GM12878 (cell line): ENCODE data around the gene HS6ST1. TPM values are rescaled to one million over a fixed set of nuclear protein-coding genes. Genes with fewer than 3 reads are reported as not detected.
A peak's percentile ranks its signal among the peaks of the same experiment; 100 is the strongest.

Experiments
- CBX5 ChIP-seq: sonication (generic); IDR thresholded peaks from 2 replicates; pipeline ENCODE4 v1.6.1; 2016; ENCODE audit warnings: low read depth, moderate library complexity, mild to moderate bottlenecking, inconsistent platforms
- CREM ChIP-seq: IDR thresholded peaks from 2 replicates; pipeline ENCODE4 v1.6.1; 2014; ENCODE audit warnings: antibody characterized with exemption, low read depth
- FOXK2 ChIP-seq: fragments of 450-650 bp; IDR thresholded peaks from 2 replicates; pipeline ENCODE4 v1.6.1; 2017; ENCODE audit warnings: mild to moderate bottlenecking, moderate library complexity
- HDAC2 ChIP-seq: fragments of 200-600 bp; sonication (generic); IDR thresholded peaks from 2 replicates; pipeline ENCODE4 v1.6.1; 2017
- LARP7 ChIP-seq: fragments of 450-650 bp; IDR thresholded peaks from 2 replicates; pipeline ENCODE4 v1.6.1; 2017; ENCODE audit warnings: mild to moderate bottlenecking
- MTA2 ChIP-seq: fragments of 450-650 bp; IDR thresholded peaks from 2 replicates; pipeline ENCODE4 v1.6.1; 2016; ENCODE audit warnings: low read depth, mild to moderate bottlenecking, moderate library complexity
- MYC ChIP-seq: IDR thresholded peaks from 2 replicates; pipeline ENCODE4 v1.6.1; 2011; ENCODE audit warnings: mild to moderate bottlenecking, low read length, moderate library complexity, inconsistent platforms; ENCODE audit not compliant: insufficient read depth, insufficient replicate concordance, insufficient read length, severe bottlenecking
- NFYA ChIP-seq: IDR thresholded peaks from 2 replicates; pipeline ENCODE4 v1.6.1; 2011; ENCODE audit warnings: low read depth, mild to moderate bottlenecking, low read length, improper control_type of control experiment, borderline replicate concordance
- PAX8 ChIP-seq: fragments of 450-650 bp; IDR thresholded peaks from 2 replicates; pipeline ENCODE4 v1.6.1; 2017; ENCODE audit warnings: mild to moderate bottlenecking, moderate library complexity
- POLR2A ChIP-seq: IDR thresholded peaks from 2 replicates; pipeline ENCODE4 v1.6.1; 2011; ENCODE audit warnings: low read depth, mild to moderate bottlenecking, low read length
- RAD21 ChIP-seq: IDR thresholded peaks from 2 replicates; pipeline ENCODE4 v1.6.1; 2011; ENCODE audit warnings: mild to moderate bottlenecking, low read depth, low read length, moderate library complexity; ENCODE audit not compliant: insufficient read depth
- SMC3 ChIP-seq: IDR thresholded peaks from 2 replicates; pipeline ENCODE4 v1.6.1; 2011; ENCODE audit warnings: low read length, improper control_type of control experiment, borderline replicate concordance
- SP1 ChIP-seq: IDR thresholded peaks from one replicate; pipeline ENCODE4 v1.6.1; 2011; ENCODE audit warnings: low read depth, low read length
- TARDBP ChIP-seq: IDR thresholded peaks from 2 replicates; pipeline ENCODE4 v1.6.1; 2016; ENCODE audit warnings: borderline replicate concordance
- TCF12 ChIP-seq: IDR thresholded peaks from 2 replicates; pipeline ENCODE4 v1.6.1; 2011; ENCODE audit warnings: low read depth, mild to moderate bottlenecking, low read length
- ZBED1 ChIP-seq: IDR thresholded peaks from 2 replicates; pipeline ENCODE4 v1.6.1; 2016; ENCODE audit warnings: borderline replicate concordance
- ZNF217 ChIP-seq: fragments of 450-650 bp; IDR thresholded peaks from 2 replicates; pipeline ENCODE4 v1.6.1; 2017; ENCODE audit warnings: antibody characterized with exemption, mild to moderate bottlenecking
- polyA plus RNA-seq, 11 experiments: library from polyadenylated mRNA; depleted of rRNA in 4 of 11; unstranded in 6 of 11; stranded (reverse) in 5 of 11; fragments of >200 nt; fragmentation: Nextera tagmentation in 4 of 11; fragmentation: Illumina TruSeq in 1 of 11; extraction: Ambion mirVana in 4 of 11; extraction: Trizol in 1 of 11; gene quantifications; 1 replicate in 1 of 11; 2 replicates in 10 of 11; pipeline versions ENCODE4 v1.2.1 to v1.2.3, GENCODE V29; 2011 to 2016; ENCODE audit warnings: inconsistent platforms in 2 of 11, missing spikeins in 2 of 11, low read depth in 1 of 11
- total RNA-seq, 4 experiments: library from RNA; depleted of rRNA in 3 of 4; stranded (reverse); fragments of >200 nt in 3 of 4; fragmentation: Illumina TruSeq in 1 of 4; extraction: Trizol in 1 of 4; gene quantifications; 2 replicates each; pipeline versions ENCODE4 v1.2.1 to v1.2.3, GENCODE V29; 2013 to 2021
- TF ChIP-seq, protein P1 (sequence below): IDR thresholded peaks from 2 replicates; pipeline ENCODE4 v1.6.1; 2011; ENCODE audit warnings: low read depth, low read length, improper control_type of control experiment, borderline replicate concordance
- TF ChIP-seq, protein P2 (sequence below): IDR thresholded peaks from 2 replicates; pipeline ENCODE4 v1.6.1; 2011; ENCODE audit warnings: borderline replicate concordance, low read depth, mild to moderate bottlenecking, moderate library complexity, mixed read lengths, low read length; ENCODE audit not compliant: insufficient read depth; ENCODE audit errors: extremely low read length

Gene HS6ST1
- total and polyA plus RNA-seq, 10 of the 15 experiments (the other 5 are each of a cell fraction or from before 2014, with no cell fraction given), result 0.48 to 17.0 (median 4.7) TPM

DNA sequence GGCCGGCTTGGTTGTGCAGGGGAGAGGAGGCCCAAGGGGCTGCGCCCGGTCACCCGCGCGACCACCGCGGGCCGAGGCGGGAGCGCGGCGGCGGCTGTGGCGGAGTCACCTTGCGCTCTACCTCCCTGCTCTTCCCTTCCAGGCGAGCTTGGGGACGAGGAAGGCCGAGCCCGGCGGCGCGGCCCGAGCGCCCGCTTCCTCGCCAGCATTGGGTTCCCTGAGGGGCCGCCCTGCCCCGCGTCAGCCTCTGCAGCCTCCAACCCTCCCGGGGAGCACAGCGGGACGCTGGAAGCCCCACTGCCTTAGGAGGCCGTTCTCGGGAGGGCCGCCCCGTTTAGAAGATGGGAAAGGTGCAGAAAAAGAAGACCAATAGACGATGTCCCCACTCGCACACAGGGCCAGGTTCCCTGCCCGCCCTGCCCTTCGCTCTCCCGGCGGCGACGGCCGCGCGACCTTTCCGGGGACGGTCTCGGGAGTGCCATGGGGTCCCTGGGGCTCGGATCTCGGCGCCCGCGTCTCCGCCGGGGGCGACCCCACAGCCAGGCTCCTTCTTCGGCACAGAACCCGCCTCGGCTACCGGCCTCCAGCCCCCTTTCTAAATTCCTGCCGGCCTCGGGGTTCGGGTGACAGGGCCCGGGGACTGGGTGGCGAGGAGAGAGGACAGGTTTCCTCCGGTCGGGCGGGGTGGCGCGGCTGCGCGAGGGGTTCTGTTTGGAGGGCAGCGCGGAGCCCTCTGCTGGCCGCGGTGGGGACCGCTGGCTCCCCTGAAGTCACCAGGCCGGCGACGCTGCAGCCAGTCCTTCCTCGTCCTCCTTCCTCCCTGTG lies 85.5 kb downstream of the HS6ST1 start (continued):
- TF ChIP-seq, protein P1, sequence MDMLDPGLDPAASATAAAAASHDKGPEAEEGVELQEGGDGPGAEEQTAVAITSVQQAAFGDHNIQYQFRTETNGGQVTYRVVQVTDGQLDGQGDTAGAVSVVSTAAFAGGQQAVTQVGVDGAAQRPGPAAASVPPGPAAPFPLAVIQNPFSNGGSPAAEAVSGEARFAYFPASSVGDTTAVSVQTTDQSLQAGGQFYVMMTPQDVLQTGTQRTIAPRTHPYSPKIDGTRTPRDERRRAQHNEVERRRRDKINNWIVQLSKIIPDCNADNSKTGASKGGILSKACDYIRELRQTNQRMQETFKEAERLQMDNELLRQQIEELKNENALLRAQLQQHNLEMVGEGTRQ, result no peak
- no peak for TF ChIP-seq CBX5
- peak; percentile 32; the same call in 1 of the 2 replicates for TF ChIP-seq POLR2A
- no peak for TF ChIP-seq SP1
- TF ChIP-seq TCF12, result no peak
- TF ChIP-seq RAD21, result peak; percentile 54
- TF ChIP-seq MTA2, result no peak
- TF ChIP-seq LARP7, result no peak
- no peak for TF ChIP-seq ZNF217
- TF ChIP-seq, protein P2, sequence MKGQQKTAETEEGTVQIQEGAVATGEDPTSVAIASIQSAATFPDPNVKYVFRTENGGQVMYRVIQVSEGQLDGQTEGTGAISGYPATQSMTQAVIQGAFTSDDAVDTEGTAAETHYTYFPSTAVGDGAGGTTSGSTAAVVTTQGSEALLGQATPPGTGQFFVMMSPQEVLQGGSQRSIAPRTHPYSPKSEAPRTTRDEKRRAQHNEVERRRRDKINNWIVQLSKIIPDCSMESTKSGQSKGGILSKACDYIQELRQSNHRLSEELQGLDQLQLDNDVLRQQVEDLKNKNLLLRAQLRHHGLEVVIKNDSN, result no peak
- peak; percentile 86 for TF ChIP-seq SMC3
- no peak for TF ChIP-seq PAX8
- no peak for TF ChIP-seq TARDBP
- TF ChIP-seq CREM, result no peak
- no peak for TF ChIP-seq HDAC2
- no peak for TF ChIP-seq FOXK2
- no peak for TF ChIP-seq NFYA
- no peak for TF ChIP-seq ZBED1
- TF ChIP-seq MYC, result no peak
